GM18907 (cell line): ENCODE results near the gene NOC2L.

ENCODE experiments used
- ATAC-seq: cut with Tn5 transposase; IDR thresholded peaks from one replicate; pipeline ENCODE4 v1.9.1; 2021; ENCODE audit warnings: mild to moderate bottlenecking, moderate library complexity; ENCODE audit not compliant: unreplicated experiment

The NOC2L gene

GRCh38 chr1:958823-959730, at the start of gene NOC2L:
NOC2L (minus strand) TSS chr1:959256; CDS start chr1:959240, 16 bp downstream.
- peak; percentile 66 for ATAC-seq

- ATAC-seq: no peak
Measured at GRCh38 chr1:1006305-1007159, 47.5 kb upstream of the NOC2L start.

GRCh38 chr1:1005774-1006304, 46.8 kb upstream of the NOC2L start:
- no peak for ATAC-seq

GRCh38 chr1:1004780-1005697, 46.0 kb upstream of the NOC2L start:
- ATAC-seq: no peak

GRCh38 chr1:1004420-1004779, 45.3 kb upstream of the NOC2L start:
- no peak for ATAC-seq

GRCh38 chr1:1003618-1004419, 44.8 kb upstream of the NOC2L start:
- ATAC-seq: no peak

GRCh38 chr1:1001057-1001783, 42.2 kb upstream of the NOC2L start:
- no peak for ATAC-seq

- no peak for ATAC-seq
Measured at GRCh38 chr1:1000357-1001056, 41.5 kb upstream of the NOC2L start.

- ATAC-seq: no peak
Measured at GRCh38 chr1:999725-1000356, 40.8 kb upstream of the NOC2L start, which contains the start of gene HES4. HES4 (minus strand) TSS chr1:1000097; CDS start chr1:999973, 124 bp downstream.

- no peak for ATAC-seq
Measured at GRCh38 chr1:998995-999724, 40.1 kb upstream of the NOC2L start.

GRCh38 chr1:998745-998994, 39.6 kb upstream of the NOC2L start:
- no peak for ATAC-seq

GRCh38 chr1:997993-998744, 39.1 kb upstream of the NOC2L start:
- no peak for ATAC-seq

- ATAC-seq: no peak
Measured at GRCh38 chr1:997713-997992, 38.6 kb upstream of the NOC2L start.

GRCh38 chr1:996851-997712, 38.0 kb upstream of the NOC2L start:
- ATAC-seq: no peak

GRCh38 chr1:995665-996633, 36.9 kb upstream of the NOC2L start:
- ATAC-seq: no peak
